ENCODE data around the gene BMX. TPM values are rescaled to one million over a fixed set of nuclear protein-coding genes. Genes with fewer than 3 reads are reported as not detected.

The BMX gene
- total RNA-seq, 1 experiment from 2014 or later = not detected

DNA sequence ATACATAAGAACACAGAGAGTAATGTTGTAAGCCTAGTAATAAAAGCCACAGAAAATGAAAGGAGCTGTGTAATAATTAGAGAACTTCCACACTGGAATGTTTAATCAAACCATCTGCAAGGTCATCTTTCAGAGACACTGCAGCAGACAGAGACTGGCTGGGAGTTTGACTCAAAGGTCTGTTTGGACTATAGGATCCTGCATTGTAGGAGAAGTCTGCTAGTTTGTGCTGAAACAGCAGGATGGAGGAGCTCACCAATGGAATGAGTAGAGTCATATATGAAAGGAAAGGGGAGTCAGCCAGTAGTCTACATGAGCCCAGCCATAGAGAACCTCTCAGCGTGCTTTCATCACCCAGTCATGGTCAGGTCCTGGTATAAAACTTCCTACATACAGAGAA is 104.6 kb downstream of the BMX start:
- TF ChIP-seq, protein P1, sequence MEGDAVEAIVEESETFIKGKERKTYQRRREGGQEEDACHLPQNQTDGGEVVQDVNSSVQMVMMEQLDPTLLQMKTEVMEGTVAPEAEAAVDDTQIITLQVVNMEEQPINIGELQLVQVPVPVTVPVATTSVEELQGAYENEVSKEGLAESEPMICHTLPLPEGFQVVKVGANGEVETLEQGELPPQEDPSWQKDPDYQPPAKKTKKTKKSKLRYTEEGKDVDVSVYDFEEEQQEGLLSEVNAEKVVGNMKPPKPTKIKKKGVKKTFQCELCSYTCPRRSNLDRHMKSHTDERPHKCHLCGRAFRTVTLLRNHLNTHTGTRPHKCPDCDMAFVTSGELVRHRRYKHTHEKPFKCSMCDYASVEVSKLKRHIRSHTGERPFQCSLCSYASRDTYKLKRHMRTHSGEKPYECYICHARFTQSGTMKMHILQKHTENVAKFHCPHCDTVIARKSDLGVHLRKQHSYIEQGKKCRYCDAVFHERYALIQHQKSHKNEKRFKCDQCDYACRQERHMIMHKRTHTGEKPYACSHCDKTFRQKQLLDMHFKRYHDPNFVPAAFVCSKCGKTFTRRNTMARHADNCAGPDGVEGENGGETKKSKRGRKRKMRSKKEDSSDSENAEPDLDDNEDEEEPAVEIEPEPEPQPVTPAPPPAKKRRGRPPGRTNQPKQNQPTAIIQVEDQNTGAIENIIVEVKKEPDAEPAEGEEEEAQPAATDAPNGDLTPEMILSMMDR (IDR thresholded peaks at IDR 0.05; ENCODE audit: unreplicated experiment) = no peak
- H3K9me3 Mint-ChIP-seq (ENCODE audit: low read depth, unreplicated experiment) = no peaks in the 10 kb centered on the region
- H3K27ac Mint-ChIP-seq (ENCODE audit: unreplicated experiment) = peak overlapping the region; percentile 85
- H3K4me3 Mint-ChIP-seq (ENCODE audit: low read depth, unreplicated experiment) = no peak overlapping the region
- intact Hi-C loops (cut with micrococcal nuclease; ENCODE audit: unreplicated experiment) = no loop called here
- BruUV-seq (replicated peaks) = no TSS peak
- DNase-seq = no peak
- peaks cover 65% of the 10 kb centered on the region for H3K4me1 Mint-ChIP-seq (ENCODE audit: low read depth, unreplicated experiment)
- H3K36me3 Mint-ChIP-seq (ENCODE audit: insufficient read depth, unreplicated experiment) = peaks cover 11% of the 10 kb centered on the region
- CTCF ChIA-PET = no interaction called here
- no peaks in the 10 kb centered on the region for H3K27me3 Mint-ChIP-seq (ENCODE audit: unreplicated experiment)

Other genes starting within 250 kb of the BMX start
- gene ASB9, start 230.7 kb upstream of the BMX start, total RNA-seq (2022) = 10.8 and 12.2 TPM in 2 replicates
- gene ASB11, start 185.2 kb upstream of the BMX start, total RNA-seq (2022) = not detected in 2 replicates
- 34.4 and 41.5 TPM in 2 replicates for gene PIGA, start 165.3 kb upstream of the BMX start, total RNA-seq (2022)
- 0.97 and 1.6 TPM in 2 replicates for gene VEGFD, start 116.4 kb upstream of the BMX start, total RNA-seq (2022)
- 32.1 and 40.9 TPM in 2 replicates for gene PIR, start 7.5 kb upstream of the BMX start, total RNA-seq (2022)
- 25.3 and 46.7 TPM in 2 replicates for gene ACE2, start 100.2 kb downstream of the BMX start, total RNA-seq (2022)
- 35.3 and 61.4 TPM in 2 replicates for gene CLTRN, start 164.0 kb downstream of the BMX start, total RNA-seq (2022)
- 5.6 and 6.4 TPM in 2 replicates for gene CA5B, start 237.5 kb downstream of the BMX start, total RNA-seq (2022)

Data from Calu3 (cell line).